ENCODE data around the gene ACTR10. TPM values are rescaled to one million over a fixed set of nuclear protein-coding genes. Genes with fewer than 3 reads are reported as not detected.

Gene ACTR10
- total RNA-seq, 1 donor from 2014 or later = 92.8 TPM

DNA sequence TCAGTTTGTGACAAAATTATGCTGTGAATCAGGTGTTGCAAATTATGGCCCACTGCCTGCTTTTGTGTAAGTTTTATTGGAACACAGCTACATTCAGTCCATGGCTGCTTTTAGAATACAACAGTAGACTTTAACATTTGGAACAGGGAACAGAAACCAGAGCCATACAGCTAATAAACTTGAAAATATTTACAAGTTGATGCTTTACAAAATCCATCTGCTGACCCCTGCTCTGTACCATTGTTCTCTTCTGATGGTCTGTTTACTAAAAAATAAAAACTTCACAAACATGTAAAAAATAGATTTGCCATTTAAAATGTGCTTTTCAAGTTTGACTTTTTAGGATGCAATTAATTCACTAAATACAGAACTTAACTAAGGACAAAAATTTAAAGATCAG is 65.5 kb downstream of the ACTR10 start:
- Mint-ChIP-seq H3K4me1 (ENCODE audit: low read depth) (peaks cover 2% of the 10 kb centered on the region), H3K27me3 (ENCODE audit: low read depth) (no peaks in the 10 kb centered on the region), H3K9me3 (ENCODE audit: low read depth) (no peaks in the 10 kb centered on the region), H3K27ac (ENCODE audit: unreplicated experiment) (peak overlapping the region; percentile 64), H3K36me3 (ENCODE audit: low read depth) (peaks cover 21% of the 10 kb centered on the region), H3K4me3 (ENCODE audit: unreplicated experiment) (no peak overlapping the region)
- TF ChIP-seq, protein P1, sequence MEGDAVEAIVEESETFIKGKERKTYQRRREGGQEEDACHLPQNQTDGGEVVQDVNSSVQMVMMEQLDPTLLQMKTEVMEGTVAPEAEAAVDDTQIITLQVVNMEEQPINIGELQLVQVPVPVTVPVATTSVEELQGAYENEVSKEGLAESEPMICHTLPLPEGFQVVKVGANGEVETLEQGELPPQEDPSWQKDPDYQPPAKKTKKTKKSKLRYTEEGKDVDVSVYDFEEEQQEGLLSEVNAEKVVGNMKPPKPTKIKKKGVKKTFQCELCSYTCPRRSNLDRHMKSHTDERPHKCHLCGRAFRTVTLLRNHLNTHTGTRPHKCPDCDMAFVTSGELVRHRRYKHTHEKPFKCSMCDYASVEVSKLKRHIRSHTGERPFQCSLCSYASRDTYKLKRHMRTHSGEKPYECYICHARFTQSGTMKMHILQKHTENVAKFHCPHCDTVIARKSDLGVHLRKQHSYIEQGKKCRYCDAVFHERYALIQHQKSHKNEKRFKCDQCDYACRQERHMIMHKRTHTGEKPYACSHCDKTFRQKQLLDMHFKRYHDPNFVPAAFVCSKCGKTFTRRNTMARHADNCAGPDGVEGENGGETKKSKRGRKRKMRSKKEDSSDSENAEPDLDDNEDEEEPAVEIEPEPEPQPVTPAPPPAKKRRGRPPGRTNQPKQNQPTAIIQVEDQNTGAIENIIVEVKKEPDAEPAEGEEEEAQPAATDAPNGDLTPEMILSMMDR (IDR thresholded peaks at IDR 0.05) = no peak
- DNase-seq (ENCODE audit: low spot score) = no peak

DNA sequence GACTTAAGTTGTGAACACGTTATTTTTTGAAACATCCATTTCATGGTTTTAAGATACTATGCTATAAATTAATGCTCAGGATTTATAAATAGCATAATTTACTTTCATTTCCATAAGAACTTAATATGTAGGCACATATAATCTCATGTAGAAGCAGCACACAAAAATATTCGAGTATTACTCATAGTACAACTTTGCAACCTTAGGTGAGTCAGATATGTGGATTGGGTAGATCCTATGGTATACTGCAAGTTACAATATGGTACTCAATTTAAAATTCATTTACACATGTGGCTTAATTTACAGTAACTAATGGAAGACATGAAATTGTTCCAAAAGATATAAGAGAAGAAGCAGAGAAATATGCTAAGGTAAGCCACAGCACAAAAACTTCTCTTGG is 70.7 kb downstream of the ACTR10 start:
- peaks cover 24% of the 10 kb centered on the region for H3K36me3 Mint-ChIP-seq (ENCODE audit: low read depth)
- TF ChIP-seq, protein P1 (IDR thresholded peaks at IDR 0.05) = no peak
- DNase-seq (ENCODE audit: low spot score) = no peak
- H3K9me3 Mint-ChIP-seq (ENCODE audit: low read depth) = no peaks in the 10 kb centered on the region
- no peak overlapping the region for H3K4me3 Mint-ChIP-seq (ENCODE audit: unreplicated experiment)
- H3K27ac Mint-ChIP-seq (ENCODE audit: unreplicated experiment) = peak overlapping the region; percentile 5
- H3K4me1 Mint-ChIP-seq (ENCODE audit: low read depth) = peaks cover 34% of the 10 kb centered on the region
- no peaks in the 10 kb centered on the region for H3K27me3 Mint-ChIP-seq (ENCODE audit: low read depth)

DNA sequence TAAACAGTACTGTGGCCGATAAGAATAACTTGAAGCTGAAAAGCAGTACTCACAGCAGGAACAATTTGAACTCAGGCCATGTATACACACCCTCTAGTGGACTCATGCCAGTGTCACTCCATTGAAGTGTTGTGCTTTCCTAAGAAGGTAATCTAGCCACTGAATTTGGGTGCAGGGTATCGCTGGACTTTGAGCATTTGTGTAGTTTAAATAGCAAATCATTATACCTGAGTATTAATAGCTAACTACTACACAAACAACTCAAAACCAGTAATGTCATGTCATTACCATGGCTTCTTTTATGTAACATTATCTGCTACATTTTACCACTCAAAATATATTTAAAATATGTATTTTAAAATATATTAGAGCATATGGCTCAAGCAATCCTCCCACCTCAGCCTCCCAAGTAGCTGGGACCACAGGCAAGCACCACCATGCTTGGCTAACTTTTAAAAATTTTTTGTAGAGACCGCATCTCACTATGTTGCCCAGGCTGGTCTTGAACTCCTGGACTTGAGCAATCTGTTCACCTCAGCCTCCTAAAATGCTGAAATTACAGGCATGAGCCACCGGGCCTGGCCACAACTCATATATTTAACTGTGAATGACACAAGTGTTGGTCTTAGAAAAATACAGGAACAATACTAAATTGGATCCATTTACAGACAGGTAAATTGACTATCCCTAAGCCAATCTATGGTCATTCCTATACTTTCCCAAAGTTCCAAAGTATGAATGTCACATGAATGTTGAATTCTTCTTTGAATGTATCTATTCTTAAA is 72.8 kb downstream of the ACTR10 start:
- no peak for DNase-seq (ENCODE audit: low spot score)
- Mint-ChIP-seq H3K27me3 (ENCODE audit: low read depth) (no peaks in the 10 kb centered on the region), H3K36me3 (ENCODE audit: low read depth) (peaks cover 18% of the 10 kb centered on the region), H3K4me3 (ENCODE audit: unreplicated experiment) (no peak overlapping the region), H3K4me1 (ENCODE audit: low read depth) (peaks cover 47% of the 10 kb centered on the region), H3K9me3 (ENCODE audit: low read depth) (no peaks in the 10 kb centered on the region), H3K27ac (ENCODE audit: unreplicated experiment) (peak overlapping the region; percentile 57)
- TF ChIP-seq, protein P1 (IDR thresholded peaks at IDR 0.05) = peak; percentile 54

DNA sequence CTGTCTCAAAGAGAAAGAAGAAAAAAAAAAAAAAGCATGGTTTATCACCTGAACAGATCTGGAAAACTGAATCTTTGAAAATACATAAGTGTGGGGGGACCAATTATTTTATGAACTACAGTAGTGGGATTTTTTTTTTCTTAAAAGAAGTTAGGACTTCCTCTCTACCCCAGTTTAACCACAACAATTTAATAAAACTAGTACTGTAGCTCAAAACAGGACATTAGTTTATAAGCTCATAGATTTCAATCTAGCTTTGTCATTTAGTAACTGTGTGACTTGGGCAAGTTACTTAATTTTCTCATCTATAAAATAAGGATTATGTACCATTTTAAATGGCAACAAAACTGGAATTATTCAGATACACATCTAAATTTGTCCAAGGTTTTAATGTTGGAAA is 74.9 kb downstream of the ACTR10 start:
- H3K9me3 Mint-ChIP-seq (ENCODE audit: low read depth) = no peaks in the 10 kb centered on the region
- H3K27me3 Mint-ChIP-seq (ENCODE audit: low read depth) = no peaks in the 10 kb centered on the region
- no peak for DNase-seq (ENCODE audit: low spot score)
- no peak overlapping the region for H3K4me3 Mint-ChIP-seq (ENCODE audit: unreplicated experiment)
- TF ChIP-seq, protein P1 (IDR thresholded peaks at IDR 0.05) = no peak
- peaks cover 18% of the 10 kb centered on the region for H3K36me3 Mint-ChIP-seq (ENCODE audit: low read depth)
- H3K4me1 Mint-ChIP-seq (ENCODE audit: low read depth) = peaks cover 48% of the 10 kb centered on the region
- H3K27ac Mint-ChIP-seq (ENCODE audit: unreplicated experiment) = peak overlapping the region; percentile 80

DNA sequence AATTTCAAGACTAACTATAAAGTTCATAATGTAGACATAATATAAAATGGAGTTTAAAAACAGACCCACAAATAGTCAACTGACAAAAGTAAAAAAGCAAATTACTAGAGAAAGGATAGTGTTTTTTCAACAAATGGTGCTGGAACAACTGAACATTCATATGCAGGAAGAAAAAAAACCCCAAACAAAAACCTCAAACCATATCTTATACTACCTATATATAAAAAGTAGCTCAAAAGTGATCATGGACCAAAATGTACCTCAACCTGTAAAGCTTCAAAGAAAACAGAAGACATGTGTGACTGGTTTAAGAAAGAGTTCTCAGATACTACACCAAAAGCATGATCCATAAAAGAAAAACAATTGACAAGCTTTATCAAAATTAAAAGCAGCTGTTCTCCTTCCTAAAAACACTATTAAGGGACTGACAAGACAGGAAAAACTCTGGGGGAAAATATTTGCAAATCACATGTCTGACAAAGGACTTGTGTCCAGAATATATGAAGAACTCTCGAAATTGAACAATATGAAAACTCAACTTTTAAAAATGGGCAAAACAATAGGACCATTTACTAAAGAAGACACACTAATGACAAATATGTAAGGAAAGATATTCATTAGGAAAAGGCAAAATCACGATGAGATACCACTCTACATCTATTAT is 75.7 kb downstream of the ACTR10 start:
- Mint-ChIP-seq H3K4me3 (ENCODE audit: unreplicated experiment) (no peak overlapping the region), H3K9me3 (ENCODE audit: low read depth) (no peaks in the 10 kb centered on the region), H3K27ac (ENCODE audit: unreplicated experiment) (peak overlapping the region; percentile 80), H3K36me3 (ENCODE audit: low read depth) (peaks cover 14% of the 10 kb centered on the region), H3K27me3 (ENCODE audit: low read depth) (no peaks in the 10 kb centered on the region), H3K4me1 (ENCODE audit: low read depth) (peaks cover 51% of the 10 kb centered on the region)
- no peak for DNase-seq (ENCODE audit: low spot score)
- TF ChIP-seq, protein P1 (IDR thresholded peaks at IDR 0.05) = no peak
